WTC11 (cell line): ENCODE measurements around the gene INMT. TPM values are rescaled to one million over a fixed set of nuclear protein-coding genes. Genes with fewer than 3 reads are reported as not detected.

Source experiments
- ATAC-seq: fragments of 200-7000 bp; cut with Tn5 transposase; 2 replicates; pipeline ENCODE4 v1.10.0; 2021; ENCODE audit warnings: mild to moderate bottlenecking, moderate library complexity
- CTCF ChIA-PET: fragments of 300-600 bp; sonication (Branson Sonifier 250); formaldehyde crosslinking; loops from one replicate; lab custom pipeline; 2021; ENCODE audit warnings: antibody characterized with exemption; lab: Charles Lee
- POLR2A ChIA-PET: fragments of 350-600 bp; sonication (Branson Sonifier 250); formaldehyde crosslinking; loops from one replicate; lab custom pipeline; 2021; ENCODE audit warnings: antibody characterized with exemption; lab: Charles Lee
- DNase-seq: peaks from one replicate; pipeline ENCODE4 v3.0.0; 2021; ENCODE audit warnings: low spot score
- H3K27ac Mint-ChIP-seq: 2 replicates; pipeline ENCODE4 v1.8.0; 2021; ENCODE audit warnings: mixed read lengths
- H3K27me3 Mint-ChIP-seq: 2 replicates; pipeline ENCODE4 v1.8.0; 2021; ENCODE audit warnings: low read depth, mild to moderate bottlenecking, moderate library complexity, mixed read lengths
- H3K36me3 Mint-ChIP-seq: 2 replicates; pipeline ENCODE4 v1.8.0; 2021; ENCODE audit warnings: mixed read lengths
- H3K4me1 Mint-ChIP-seq: 2 replicates; pipeline ENCODE4 v1.8.0; 2022; ENCODE audit warnings: mixed read lengths
- H3K4me3 Mint-ChIP-seq: 2 replicates; pipeline ENCODE4 v1.8.0; 2021; ENCODE audit warnings: mild to moderate bottlenecking, moderate library complexity, mixed read lengths
- H3K9me3 Mint-ChIP-seq: 2 replicates; pipeline ENCODE4 v1.8.0; 2021; ENCODE audit warnings: mixed read lengths
- ELF4 ChIP-seq: sonication (generic); formaldehyde crosslinking; IDR thresholded peaks from 2 replicates; pipeline ENCODE4 v1.8.1; 2022; ENCODE audit warnings: low read depth, mild to moderate bottlenecking, moderate library complexity, missing genetic modification reagents
- GTF2I ChIP-seq: fragments of 250-450 bp; sonication (Bioruptor Pico); conservative IDR thresholded peaks from 2 replicates; pipeline ENCODE4 v1.4.0; 2021; ENCODE audit warnings: mild to moderate bottlenecking
- JUN ChIP-seq: sonication (generic); formaldehyde crosslinking; IDR thresholded peaks from 2 replicates; pipeline ENCODE4 v1.8.0; 2023; ENCODE audit warnings: mild to moderate bottlenecking, missing genetic modification reagents
- MXD4 ChIP-seq: fragments of 250-450 bp; sonication (Bioruptor Pico); IDR thresholded peaks from 2 replicates; pipeline ENCODE4 v1.8.0; 2021; ENCODE audit warnings: mild to moderate bottlenecking, moderate library complexity, borderline replicate concordance
- OVOL2 ChIP-seq: fragments of 250-450 bp; sonication (Bioruptor Pico); IDR thresholded peaks from 2 replicates; pipeline ENCODE4 v1.9.0; 2021; ENCODE audit warnings: mild to moderate bottlenecking, borderline replicate concordance
- total RNA-seq: library from RNA; stranded (reverse); gene quantifications from 3 replicates; pipeline ENCODE4 v1.2.3, GENCODE V29; 2021
- TF ChIP-seq, protein P1 (sequence below): fragments of 250-450 bp; sonication (Bioruptor Pico); IDR thresholded peaks from 2 replicates; pipeline ENCODE4 v1.8.0; 2021; ENCODE audit warnings: mild to moderate bottlenecking
- TF ChIP-seq, protein P2 (sequence below): fragments of 250-450 bp; sonication (Bioruptor Pico); IDR thresholded peaks from 2 replicates; pipeline ENCODE4 v2.1.2; 2022; ENCODE audit warnings: mild to moderate bottlenecking, moderate library complexity
- TF ChIP-seq, protein P3 (sequence below): fragments of 250-450 bp; sonication (Bioruptor Pico); IDR thresholded peaks from 2 replicates; pipeline ENCODE4 v1.9.0; 2021; ENCODE audit warnings: mild to moderate bottlenecking
- TF ChIP-seq, protein P4 (sequence below): sonication (generic); formaldehyde crosslinking; IDR thresholded peaks from 2 replicates; pipeline ENCODE4 v1.8.1; 2023; ENCODE audit warnings: mild to moderate bottlenecking, missing genetic modification reagents, borderline replicate concordance
- TF ChIP-seq, protein P5 (sequence below): sonication (generic); formaldehyde crosslinking; conservative IDR thresholded peaks from 2 replicates; pipeline ENCODE4 v1.8.1; 2023; ENCODE audit warnings: mild to moderate bottlenecking, low read depth, missing genetic modification reagents, moderate library complexity
- TF ChIP-seq, protein P6 (sequence below): fragments of 250-450 bp; sonication (Bioruptor Pico); IDR thresholded peaks from 2 replicates; pipeline ENCODE4 v1.9.0; 2021; ENCODE audit warnings: mild to moderate bottlenecking, borderline replicate concordance

Gene INMT
- total RNA-seq, 1 experiment from 2014 or later, result 3.5 TPM

DNA sequence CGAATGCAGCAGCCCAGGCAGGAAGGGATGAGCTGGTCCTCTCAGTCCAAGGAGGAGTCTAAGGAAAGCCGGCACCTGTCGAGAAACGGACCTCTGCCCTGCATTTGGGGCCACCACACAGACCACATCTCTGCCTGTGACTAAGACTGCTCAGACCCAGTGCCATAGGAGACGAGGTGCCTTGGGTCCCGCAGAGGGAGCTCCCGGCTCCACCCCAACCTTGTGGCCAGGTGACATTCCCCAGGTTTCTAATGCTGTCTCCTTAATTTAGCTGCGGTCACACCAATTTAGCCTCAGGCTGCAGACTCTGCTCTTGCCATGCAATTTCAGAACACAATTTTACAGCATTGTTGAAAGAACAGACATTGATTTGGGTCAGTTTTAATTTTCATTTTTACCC is 46.9 kb upstream of the INMT start:
- Mint-ChIP-seq H3K27me3 (peaks cover 5% of the 10 kb centered on the region), H3K27ac (no peak overlapping the region), H3K4me1 (peaks cover 20% of the 10 kb centered on the region), H3K36me3 (no peaks in the 10 kb centered on the region), H3K4me3 (no peak overlapping the region)
- no peak for ATAC-seq
- ChIA-PET POLR2A (no interaction called here), CTCF (interaction anchor here (1.6 to 9.0 kb wide), 2 partner anchors 22 to 35 kb away, joined by 4 to 57 read pairs; partner anchors contain the start of gene CRHR2)
- TF ChIP-seq OVOL2 (CRISPR knock-in tag) (no peak), MXD4 (CRISPR knock-in tag) (no peak), JUN (CRISPR knock-in tag) (no peak)
- TF ChIP-seq, all 79 proteins: peak for 0
- DNase-seq, result no peak
- no peaks in the 10 kb centered on the region for H3K9me3 Mint-ChIP-seq

DNA sequence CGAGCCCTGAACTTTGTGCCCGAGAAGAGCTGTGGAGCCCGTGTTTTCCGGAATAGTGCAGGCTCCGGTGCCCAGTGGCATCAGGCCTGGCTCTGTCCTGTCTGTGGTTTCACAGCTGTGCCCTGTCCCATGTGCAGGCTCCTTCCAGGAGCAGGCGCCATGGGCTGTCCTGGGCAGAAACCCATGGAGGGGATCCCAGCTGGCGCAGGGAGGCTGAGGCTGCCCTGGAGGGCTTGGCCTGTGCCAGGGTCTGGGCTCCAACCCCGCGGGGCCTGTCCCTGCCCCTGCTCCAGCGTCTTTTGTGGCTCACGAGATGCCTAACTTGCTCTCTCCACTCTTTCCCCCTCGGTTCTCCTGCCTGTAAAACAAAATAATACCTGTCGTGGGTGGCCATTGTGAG is 46.3 kb upstream of the INMT start:
- Mint-ChIP-seq H3K4me3 (no peak overlapping the region), H3K36me3 (no peaks in the 10 kb centered on the region), H3K27me3 (peaks cover 5% of the 10 kb centered on the region), H3K4me1 (peaks cover 17% of the 10 kb centered on the region), H3K9me3 (no peaks in the 10 kb centered on the region), H3K27ac (no peak overlapping the region)
- TF ChIP-seq, protein P1, sequence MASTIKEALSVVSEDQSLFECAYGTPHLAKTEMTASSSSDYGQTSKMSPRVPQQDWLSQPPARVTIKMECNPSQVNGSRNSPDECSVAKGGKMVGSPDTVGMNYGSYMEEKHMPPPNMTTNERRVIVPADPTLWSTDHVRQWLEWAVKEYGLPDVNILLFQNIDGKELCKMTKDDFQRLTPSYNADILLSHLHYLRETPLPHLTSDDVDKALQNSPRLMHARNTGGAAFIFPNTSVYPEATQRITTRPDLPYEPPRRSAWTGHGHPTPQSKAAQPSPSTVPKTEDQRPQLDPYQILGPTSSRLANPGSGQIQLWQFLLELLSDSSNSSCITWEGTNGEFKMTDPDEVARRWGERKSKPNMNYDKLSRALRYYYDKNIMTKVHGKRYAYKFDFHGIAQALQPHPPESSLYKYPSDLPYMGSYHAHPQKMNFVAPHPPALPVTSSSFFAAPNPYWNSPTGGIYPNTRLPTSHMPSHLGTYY, result no peak
- TF ChIP-seq, protein P2, sequence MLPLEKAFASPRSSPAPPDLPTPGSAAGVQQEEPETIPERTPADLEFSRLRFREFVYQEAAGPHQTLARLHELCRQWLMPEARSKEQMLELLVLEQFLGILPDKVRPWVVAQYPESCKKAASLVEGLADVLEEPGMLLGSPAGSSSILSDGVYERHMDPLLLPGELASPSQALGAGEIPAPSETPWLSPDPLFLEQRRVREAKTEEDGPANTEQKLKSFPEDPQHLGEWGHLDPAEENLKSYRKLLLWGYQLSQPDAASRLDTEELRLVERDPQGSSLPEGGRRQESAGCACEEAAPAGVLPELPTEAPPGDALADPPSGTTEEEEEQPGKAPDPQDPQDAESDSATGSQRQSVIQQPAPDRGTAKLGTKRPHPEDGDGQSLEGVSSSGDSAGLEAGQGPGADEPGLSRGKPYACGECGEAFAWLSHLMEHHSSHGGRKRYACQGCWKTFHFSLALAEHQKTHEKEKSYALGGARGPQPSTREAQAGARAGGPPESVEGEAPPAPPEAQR (CRISPR knock-in tag), result no peak
- no peak for TF ChIP-seq GTF2I (CRISPR knock-in tag)
- TF ChIP-seq, protein P3, sequence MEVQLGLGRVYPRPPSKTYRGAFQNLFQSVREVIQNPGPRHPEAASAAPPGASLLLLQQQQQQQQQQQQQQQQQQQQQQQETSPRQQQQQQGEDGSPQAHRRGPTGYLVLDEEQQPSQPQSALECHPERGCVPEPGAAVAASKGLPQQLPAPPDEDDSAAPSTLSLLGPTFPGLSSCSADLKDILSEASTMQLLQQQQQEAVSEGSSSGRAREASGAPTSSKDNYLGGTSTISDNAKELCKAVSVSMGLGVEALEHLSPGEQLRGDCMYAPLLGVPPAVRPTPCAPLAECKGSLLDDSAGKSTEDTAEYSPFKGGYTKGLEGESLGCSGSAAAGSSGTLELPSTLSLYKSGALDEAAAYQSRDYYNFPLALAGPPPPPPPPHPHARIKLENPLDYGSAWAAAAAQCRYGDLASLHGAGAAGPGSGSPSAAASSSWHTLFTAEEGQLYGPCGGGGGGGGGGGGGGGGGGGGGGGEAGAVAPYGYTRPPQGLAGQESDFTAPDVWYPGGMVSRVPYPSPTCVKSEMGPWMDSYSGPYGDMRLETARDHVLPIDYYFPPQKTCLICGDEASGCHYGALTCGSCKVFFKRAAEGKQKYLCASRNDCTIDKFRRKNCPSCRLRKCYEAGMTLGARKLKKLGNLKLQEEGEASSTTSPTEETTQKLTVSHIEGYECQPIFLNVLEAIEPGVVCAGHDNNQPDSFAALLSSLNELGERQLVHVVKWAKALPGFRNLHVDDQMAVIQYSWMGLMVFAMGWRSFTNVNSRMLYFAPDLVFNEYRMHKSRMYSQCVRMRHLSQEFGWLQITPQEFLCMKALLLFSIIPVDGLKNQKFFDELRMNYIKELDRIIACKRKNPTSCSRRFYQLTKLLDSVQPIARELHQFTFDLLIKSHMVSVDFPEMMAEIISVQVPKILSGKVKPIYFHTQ (CRISPR knock-in tag), result no peak
- TF ChIP-seq, protein P4, sequence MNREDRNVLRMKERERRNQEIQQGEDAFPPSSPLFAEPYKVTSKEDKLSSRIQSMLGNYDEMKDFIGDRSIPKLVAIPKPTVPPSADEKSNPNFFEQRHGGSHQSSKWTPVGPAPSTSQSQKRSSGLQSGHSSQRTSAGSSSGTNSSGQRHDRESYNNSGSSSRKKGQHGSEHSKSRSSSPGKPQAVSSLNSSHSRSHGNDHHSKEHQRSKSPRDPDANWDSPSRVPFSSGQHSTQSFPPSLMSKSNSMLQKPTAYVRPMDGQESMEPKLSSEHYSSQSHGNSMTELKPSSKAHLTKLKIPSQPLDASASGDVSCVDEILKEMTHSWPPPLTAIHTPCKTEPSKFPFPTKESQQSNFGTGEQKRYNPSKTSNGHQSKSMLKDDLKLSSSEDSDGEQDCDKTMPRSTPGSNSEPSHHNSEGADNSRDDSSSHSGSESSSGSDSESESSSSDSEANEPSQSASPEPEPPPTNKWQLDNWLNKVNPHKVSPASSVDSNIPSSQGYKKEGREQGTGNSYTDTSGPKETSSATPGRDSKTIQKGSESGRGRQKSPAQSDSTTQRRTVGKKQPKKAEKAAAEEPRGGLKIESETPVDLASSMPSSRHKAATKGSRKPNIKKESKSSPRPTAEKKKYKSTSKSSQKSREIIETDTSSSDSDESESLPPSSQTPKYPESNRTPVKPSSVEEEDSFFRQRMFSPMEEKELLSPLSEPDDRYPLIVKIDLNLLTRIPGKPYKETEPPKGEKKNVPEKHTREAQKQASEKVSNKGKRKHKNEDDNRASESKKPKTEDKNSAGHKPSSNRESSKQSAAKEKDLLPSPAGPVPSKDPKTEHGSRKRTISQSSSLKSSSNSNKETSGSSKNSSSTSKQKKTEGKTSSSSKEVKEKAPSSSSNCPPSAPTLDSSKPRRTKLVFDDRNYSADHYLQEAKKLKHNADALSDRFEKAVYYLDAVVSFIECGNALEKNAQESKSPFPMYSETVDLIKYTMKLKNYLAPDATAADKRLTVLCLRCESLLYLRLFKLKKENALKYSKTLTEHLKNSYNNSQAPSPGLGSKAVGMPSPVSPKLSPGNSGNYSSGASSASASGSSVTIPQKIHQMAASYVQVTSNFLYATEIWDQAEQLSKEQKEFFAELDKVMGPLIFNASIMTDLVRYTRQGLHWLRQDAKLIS, result no peak
- TF ChIP-seq, protein P5, sequence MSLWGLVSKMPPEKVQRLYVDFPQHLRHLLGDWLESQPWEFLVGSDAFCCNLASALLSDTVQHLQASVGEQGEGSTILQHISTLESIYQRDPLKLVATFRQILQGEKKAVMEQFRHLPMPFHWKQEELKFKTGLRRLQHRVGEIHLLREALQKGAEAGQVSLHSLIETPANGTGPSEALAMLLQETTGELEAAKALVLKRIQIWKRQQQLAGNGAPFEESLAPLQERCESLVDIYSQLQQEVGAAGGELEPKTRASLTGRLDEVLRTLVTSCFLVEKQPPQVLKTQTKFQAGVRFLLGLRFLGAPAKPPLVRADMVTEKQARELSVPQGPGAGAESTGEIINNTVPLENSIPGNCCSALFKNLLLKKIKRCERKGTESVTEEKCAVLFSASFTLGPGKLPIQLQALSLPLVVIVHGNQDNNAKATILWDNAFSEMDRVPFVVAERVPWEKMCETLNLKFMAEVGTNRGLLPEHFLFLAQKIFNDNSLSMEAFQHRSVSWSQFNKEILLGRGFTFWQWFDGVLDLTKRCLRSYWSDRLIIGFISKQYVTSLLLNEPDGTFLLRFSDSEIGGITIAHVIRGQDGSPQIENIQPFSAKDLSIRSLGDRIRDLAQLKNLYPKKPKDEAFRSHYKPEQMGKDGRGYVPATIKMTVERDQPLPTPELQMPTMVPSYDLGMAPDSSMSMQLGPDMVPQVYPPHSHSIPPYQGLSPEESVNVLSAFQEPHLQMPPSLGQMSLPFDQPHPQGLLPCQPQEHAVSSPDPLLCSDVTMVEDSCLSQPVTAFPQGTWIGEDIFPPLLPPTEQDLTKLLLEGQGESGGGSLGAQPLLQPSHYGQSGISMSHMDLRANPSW (CRISPR knock-in tag), result no peak
- TF ChIP-seq, protein P6, sequence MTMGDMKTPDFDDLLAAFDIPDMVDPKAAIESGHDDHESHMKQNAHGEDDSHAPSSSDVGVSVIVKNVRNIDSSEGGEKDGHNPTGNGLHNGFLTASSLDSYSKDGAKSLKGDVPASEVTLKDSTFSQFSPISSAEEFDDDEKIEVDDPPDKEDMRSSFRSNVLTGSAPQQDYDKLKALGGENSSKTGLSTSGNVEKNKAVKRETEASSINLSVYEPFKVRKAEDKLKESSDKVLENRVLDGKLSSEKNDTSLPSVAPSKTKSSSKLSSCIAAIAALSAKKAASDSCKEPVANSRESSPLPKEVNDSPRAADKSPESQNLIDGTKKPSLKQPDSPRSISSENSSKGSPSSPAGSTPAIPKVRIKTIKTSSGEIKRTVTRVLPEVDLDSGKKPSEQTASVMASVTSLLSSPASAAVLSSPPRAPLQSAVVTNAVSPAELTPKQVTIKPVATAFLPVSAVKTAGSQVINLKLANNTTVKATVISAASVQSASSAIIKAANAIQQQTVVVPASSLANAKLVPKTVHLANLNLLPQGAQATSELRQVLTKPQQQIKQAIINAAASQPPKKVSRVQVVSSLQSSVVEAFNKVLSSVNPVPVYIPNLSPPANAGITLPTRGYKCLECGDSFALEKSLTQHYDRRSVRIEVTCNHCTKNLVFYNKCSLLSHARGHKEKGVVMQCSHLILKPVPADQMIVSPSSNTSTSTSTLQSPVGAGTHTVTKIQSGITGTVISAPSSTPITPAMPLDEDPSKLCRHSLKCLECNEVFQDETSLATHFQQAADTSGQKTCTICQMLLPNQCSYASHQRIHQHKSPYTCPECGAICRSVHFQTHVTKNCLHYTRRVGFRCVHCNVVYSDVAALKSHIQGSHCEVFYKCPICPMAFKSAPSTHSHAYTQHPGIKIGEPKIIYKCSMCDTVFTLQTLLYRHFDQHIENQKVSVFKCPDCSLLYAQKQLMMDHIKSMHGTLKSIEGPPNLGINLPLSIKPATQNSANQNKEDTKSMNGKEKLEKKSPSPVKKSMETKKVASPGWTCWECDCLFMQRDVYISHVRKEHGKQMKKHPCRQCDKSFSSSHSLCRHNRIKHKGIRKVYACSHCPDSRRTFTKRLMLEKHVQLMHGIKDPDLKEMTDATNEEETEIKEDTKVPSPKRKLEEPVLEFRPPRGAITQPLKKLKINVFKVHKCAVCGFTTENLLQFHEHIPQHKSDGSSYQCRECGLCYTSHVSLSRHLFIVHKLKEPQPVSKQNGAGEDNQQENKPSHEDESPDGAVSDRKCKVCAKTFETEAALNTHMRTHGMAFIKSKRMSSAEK (CRISPR knock-in tag), result no peak
- TF ChIP-seq ELF4 (CRISPR knock-in tag), result no peak
- ChIA-PET CTCF (interaction anchor here (1.6 to 9.0 kb wide), 2 partner anchors 22 to 34 kb away, joined by 4 to 57 read pairs; partner anchors contain the start of gene CRHR2), POLR2A (no interaction called here)
- no peak for DNase-seq
- no peak for ATAC-seq
